GM12874 (cell line): ENCODE data around the gene COMT.

Experiments
- TF ChIP-seq, protein P1 (sequence below): IDR thresholded peaks from 2 replicates; pipeline ENCODE4 v1.5.1; 2011; ENCODE audit warnings: low read depth, mild to moderate bottlenecking, control low read depth, low read length, moderate library complexity; ENCODE audit not compliant: insufficient read depth

COMT gene

DNA sequence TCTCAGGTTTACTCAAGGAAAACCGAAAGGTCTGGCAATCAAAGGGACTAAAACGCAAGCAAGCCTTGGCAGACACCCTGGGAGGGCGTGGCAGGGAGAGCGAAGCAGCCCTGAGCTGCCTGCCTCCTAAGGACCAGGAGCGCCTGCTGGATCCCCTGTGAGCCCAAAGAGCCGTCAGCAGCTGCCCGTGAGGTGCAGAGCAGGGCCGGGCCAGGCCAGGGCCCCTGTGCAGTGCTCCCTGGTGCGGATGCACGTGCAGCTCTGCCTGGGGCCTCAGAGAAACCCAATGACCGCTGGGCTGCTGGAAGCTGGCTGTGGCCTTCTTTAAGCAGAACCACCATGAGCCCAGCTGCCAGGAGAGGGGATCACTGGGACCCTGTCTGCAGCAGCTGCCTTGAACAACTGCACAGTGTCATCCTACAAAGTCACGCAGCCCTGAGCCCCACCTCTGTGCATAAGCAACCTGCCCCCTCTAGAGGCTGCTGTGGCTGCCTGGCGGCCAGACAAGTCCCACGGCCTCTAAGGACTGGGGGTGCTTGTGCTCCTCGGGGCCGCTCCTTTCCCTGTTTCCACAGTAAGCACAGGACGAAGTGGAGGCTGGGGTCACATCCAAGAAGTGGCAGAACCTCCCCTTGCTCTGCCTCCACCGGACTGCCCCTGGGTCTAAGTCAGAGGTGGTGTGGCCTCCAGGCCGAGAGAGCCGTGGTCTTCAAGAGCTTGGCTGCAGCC lies 29.1 kb upstream of the COMT start:
- TF ChIP-seq, protein P1, sequence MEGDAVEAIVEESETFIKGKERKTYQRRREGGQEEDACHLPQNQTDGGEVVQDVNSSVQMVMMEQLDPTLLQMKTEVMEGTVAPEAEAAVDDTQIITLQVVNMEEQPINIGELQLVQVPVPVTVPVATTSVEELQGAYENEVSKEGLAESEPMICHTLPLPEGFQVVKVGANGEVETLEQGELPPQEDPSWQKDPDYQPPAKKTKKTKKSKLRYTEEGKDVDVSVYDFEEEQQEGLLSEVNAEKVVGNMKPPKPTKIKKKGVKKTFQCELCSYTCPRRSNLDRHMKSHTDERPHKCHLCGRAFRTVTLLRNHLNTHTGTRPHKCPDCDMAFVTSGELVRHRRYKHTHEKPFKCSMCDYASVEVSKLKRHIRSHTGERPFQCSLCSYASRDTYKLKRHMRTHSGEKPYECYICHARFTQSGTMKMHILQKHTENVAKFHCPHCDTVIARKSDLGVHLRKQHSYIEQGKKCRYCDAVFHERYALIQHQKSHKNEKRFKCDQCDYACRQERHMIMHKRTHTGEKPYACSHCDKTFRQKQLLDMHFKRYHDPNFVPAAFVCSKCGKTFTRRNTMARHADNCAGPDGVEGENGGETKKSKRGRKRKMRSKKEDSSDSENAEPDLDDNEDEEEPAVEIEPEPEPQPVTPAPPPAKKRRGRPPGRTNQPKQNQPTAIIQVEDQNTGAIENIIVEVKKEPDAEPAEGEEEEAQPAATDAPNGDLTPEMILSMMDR: no peak

DNA sequence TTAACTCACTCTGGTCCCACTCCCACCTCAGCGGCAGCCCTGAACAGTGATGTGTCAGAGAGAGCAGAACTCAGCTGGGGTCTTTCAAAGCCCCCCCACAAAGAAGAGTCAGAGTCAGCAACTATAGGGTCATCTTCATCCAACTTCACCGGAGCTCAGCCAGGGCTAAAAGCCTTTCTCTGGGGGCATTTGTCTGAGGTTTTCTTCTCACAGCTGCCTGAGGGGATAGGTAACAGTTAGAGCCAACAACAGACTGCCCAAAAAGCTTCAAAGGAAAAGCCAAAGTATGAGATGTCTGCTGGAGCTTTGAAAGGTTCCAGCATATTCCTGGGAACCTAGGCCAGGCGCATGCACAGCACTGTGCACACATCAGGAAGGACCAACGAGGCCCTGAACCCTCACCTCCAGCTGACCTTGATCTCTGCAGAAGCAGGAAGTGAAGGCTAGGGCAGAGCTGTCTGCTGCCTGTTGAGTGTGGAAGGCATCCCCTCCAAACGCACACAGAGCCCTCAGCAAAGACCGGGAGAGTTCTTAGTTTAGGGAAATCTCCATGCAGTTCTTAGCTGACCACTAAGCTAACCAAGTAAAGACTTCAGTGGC lies 28.1 kb upstream of the COMT start:
- TF ChIP-seq, protein P1: no peak

DNA sequence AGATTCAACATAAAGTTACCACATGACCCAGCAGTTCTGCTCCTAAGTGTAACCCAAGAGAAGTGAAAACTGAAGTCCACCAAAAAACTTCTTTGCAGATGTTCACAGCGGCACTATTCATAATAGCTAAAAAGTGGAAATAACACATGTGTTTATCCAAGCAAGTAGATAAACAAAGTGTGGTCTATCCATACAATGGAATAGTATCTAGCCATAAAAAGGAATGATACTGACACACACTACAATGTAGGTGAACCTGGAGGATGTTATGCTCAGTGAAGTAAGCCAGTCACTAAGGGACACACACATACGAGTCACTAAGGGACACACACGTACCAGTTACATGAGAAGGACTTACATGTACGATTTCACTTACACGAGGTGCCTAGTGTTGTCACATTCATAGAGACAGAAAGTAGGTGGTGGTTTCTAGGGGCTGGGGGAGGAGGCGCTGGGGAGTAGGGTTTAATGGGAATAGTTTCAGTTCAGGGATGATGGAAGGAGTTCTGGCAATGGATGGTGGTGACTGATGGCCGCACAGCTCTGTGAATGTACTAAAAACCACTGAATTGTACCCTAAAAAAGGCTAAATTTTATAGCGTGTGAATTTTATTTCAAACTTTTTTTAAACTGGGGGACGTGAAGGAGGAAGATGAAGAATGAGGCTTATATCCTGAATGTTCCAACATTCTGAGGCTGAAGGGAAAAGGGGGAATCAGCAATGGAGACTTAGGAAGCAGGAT lies 27.2 kb upstream of the COMT start:
- TF ChIP-seq, protein P1: no peak

DNA sequence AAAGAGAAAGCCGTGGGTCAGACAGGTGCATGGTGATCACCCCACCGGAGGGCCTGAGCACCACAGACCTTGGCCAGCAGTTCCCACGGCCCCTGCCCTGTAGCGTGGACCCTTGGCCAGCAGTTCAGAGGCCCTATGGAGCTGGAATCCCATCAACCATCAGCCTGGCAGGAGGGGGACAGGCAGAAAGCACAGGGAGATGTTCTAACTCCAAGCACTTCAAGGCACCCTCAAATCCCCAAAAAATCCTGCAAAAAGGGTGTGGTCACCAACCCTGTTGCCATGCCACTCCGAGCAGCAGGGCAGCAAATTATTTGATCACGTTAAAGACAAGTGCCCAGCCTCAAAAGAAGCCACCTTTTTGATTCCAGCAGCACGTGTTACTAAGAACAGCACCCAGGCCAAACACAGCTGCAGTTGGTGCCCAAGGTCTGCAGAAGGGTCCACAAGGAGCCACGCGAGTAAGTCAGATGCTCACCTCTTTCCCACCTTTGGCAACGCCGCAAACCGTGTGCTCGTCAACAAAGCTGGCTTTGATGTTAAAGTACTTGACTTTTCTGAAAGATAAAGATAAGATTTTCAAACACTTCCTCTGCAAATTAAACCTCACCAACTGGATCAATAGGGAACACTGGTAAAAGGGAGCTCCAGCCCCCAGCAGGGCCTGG lies 26.2 kb upstream of the COMT start:
- TF ChIP-seq, protein P1: no peak

DNA sequence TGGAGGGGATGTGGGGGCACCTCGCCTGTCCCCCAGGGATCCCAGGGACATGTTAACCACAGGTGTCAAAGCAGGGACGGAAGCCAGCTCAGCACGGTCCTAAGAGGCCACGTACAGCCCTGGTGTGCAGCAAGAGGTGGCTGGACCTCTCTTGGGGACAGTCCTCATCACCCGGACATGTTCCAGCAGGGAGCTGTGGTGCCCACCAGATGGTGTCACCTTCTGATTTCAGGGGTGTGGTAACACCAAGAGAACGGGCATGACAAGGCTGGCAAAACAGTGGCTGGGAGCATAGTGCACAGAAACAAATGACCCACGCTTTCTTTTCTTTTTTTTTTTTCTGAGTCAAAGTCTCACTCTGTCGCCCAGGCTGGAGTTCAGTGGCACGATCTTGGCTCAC lies 25.6 kb upstream of the COMT start:
- TF ChIP-seq, protein P1: no peak

DNA sequence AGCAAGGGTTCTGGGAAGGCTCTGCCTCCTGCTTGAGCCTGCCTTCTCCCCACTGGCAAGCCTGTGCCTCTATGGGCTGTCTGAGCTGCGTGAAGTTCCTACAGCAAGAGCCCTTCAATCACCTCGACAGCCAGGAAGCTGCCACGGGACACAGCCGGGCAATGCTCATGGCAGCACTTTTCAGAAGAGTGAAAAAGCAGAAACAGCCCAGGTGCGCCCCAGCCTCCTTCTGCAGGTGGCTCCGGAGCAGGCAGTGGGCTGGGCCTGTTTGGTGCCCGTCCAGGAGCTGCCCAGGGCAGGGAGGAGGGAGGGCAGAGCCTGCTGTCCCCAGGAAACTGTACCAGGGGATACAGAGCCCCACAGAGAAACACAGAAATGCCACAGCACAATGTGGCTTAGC lies 24.6 kb upstream of the COMT start:
- TF ChIP-seq, protein P1: no peak
